GM13976 (cell line): Measurements from ENCODE around the gene OR10H3.
"Not testable (repeated sequence)": the region's sequence is repeated elsewhere in the genome, so short reads cannot be mapped to it uniquely, and the experiment has no call there.

ENCODE experiments used
- DNase-seq: peaks from one replicate; pipeline ENCODE4 v3.0.0; 2012; ENCODE audit warnings: low spot score
- CTCF ChIP-seq: IDR thresholded peaks from 2 replicates; pipeline ENCODE4 v1.5.1; 2012; ENCODE audit warnings: borderline replicate concordance, mild to moderate bottlenecking; ENCODE audit not compliant: insufficient read depth; ENCODE audit errors: extremely low read depth, missing control alignments, control extremely low read depth
- in situ Hi-C: fragments of 300-500 bp; cut with MboI; formaldehyde crosslinking; loops from one replicate; pipeline ENCODE4 v1.12.0; 2022; ENCODE audit warnings: low sequenced_read_pairs, mixed read lengths, inconsistent platforms; ENCODE audit not compliant: unreplicated experiment

OR10H3 gene

DNA sequence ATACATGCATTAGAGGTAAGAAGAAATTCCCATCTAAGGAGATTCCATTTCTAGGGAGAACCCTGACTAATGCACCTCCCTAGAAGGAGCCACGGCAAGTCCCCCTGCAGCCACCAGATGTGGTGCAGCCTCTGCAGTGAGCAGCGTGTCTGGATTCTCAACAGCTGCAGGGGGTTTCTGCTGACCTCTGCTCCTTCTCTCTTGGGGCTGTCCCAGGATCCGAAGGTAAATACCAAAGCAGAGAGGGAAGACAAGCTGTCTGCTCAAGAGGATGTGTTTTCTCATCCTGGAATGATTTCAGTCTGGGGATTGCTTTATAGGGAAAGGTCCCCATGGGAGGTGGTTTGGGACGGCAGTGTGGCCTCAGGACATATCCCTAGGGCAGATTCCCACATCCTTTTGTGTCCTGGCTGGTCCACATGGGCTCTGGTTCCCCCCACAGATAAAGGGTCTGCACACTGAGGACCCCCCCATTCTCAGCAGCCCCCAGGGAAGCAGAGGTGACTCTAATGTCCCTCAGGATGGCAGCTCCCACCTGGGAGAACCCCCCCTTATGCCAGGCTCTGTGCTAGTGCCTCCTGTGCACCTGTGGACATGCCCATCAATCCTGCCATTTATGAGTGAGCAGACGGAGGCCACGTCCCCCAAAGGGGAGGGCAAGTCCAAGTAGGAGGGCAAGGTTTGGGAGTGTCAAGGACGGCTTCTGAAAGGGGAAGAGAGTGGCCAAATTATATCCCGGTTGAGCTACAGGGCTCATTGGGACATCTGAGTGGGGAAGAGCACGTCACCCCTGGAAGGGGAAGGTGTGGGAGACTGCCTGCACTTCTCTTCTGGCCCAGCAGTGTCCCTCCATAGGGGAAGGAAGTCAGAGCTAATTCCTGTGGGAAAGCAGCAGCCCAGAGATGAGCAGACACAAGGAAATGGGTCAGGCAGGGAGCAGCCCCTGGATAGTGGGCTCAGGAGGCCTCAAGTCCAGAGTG, 39.5 kb downstream of the OR10H3 start:
- in situ Hi-C loops = loop anchor here (5.0 kb wide), 1 partner anchor 100 kb away; no protein-coding TSS in a partner anchor
- no peak for TF ChIP-seq CTCF
- DNase-seq = no peak

- no peak for TF ChIP-seq CTCF
- in situ Hi-C loops = loop anchor here (5.0 kb wide), 1 partner anchor 103 kb away; no protein-coding TSS in a partner anchor
- no peak for DNase-seq
These were observed 42.1 kb downstream of the OR10H3 start for GRCh38 chr19:15779756-15780476.

- in situ Hi-C loops = no loop called here
- no peak for DNase-seq
These were observed 43.0 kb downstream of the OR10H3 start for GRCh38 chr19:15780610-15781418.

GRCh38 chr19:15781661-15782060, 43.9 kb downstream of the OR10H3 start:
- in situ Hi-C loops = no loop called here
- TF ChIP-seq CTCF = no peak
- no peak for DNase-seq

More at GRCh38 chr19:15780610-15781418, 43.0 kb downstream of the OR10H3 start:
- TF ChIP-seq CTCF = no peak

DNA sequence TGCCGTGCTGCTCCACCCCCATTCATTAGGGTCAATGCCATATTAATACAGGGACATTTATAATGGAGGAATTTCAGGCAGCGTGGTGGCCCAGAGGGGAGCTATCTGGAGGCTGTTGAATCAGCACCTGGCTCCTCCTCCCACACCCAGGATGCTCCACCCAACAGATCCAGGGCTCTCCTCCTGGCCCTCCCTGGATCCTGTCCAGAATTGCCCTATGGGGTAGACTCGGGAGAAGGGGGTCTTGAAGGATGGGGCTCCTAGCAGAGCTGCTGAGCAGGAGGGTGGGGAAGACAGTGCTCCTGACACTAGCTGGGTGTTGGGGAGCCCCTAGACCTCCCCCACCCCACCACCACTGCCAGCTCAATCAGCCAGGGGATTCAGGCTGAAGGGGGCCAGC, 44.4 kb downstream of the OR10H3 start:
- no peak for TF ChIP-seq CTCF
- DNase-seq = no peak
- in situ Hi-C loops = no loop called here

GRCh38 chr19:15782896-15783295, 45.1 kb downstream of the OR10H3 start:
- in situ Hi-C loops, DNase-seq: not testable (repeated sequence)
